Activated naive CD4-positive, alpha-beta T cell treated with anti-CD3 and anti-CD28 coated beads, Interleukin-2, amount 10 ng/mL, durations not matched to agents 7 days and 5 days (primary cell): ENCODE measurements around the gene KRI1.

ENCODE experiments used
- CTCF ChIA-PET: fragments of 350-600 bp; sonication (Branson Sonifier 250); formaldehyde crosslinking; loops from one replicate; lab custom pipeline; 2021; ENCODE audit warnings: antibody characterized with exemption; lab: Charles Lee
- DNase-seq: peaks from one replicate; pipeline ENCODE4 v3.0.0-alpha.2; 2020
- H3K27ac Mint-ChIP-seq: one replicate; pipeline ENCODE4 v1.8.0; 2021; ENCODE audit warnings: mild to moderate bottlenecking, moderate library complexity, mixed read lengths
- H3K27me3 Mint-ChIP-seq: one replicate; pipeline ENCODE4 v1.8.0; 2021; ENCODE audit warnings: mild to moderate bottlenecking, mixed read lengths
- H3K36me3 Mint-ChIP-seq: one replicate; pipeline ENCODE4 v1.8.0; 2021; ENCODE audit warnings: mixed read lengths
- H3K4me1 Mint-ChIP-seq: one replicate; pipeline ENCODE4 v1.8.0; 2021; ENCODE audit warnings: mixed read lengths
- H3K4me3 Mint-ChIP-seq: one replicate; pipeline ENCODE4 v1.8.0; 2021; ENCODE audit warnings: mild to moderate bottlenecking, moderate library complexity, mixed read lengths
- H3K9me3 Mint-ChIP-seq: one replicate; pipeline ENCODE4 v1.8.0; 2021; ENCODE audit warnings: mixed read lengths

The KRI1 gene

GRCh38 chr19:10516671-10517286 lies 49.0 kb downstream of the KRI1 start:
- peaks cover 2% of the 10 kb centered on the region for H3K36me3 Mint-ChIP-seq
- peaks cover 37% of the 10 kb centered on the region for H3K4me1 Mint-ChIP-seq
- peak overlapping the region; percentile 31 for H3K4me3 Mint-ChIP-seq
- no peak overlapping the region for H3K27ac Mint-ChIP-seq
- peak; percentile 23 for DNase-seq
- H3K27me3 Mint-ChIP-seq: peaks cover 99% of the 10 kb centered on the region
- CTCF ChIA-PET: interaction anchor here (0.5 to 1.2 kb wide), 3 partner anchors 8 to 23 kb away, joined by 3 to 4 read pairs (median 3); no protein-coding TSS in a partner anchor
- no peaks in the 10 kb centered on the region for H3K9me3 Mint-ChIP-seq

DNA sequence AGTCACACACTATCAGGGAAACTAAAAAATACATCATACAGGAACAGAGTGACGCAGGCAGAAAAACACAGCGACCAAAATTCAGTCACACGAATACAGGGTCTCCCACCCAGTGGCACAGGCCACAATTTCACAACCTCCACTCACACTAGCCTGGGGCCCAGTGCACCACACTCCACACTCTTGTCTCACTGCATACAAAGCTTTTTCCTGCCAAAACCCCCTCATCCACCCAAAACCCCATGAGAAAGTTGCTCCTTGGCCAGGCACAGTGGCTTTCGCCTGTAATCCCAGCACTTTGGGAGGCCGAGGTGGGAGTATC lies 49.8 kb downstream of the KRI1 start:
- Mint-ChIP-seq H3K4me1 (peaks cover 37% of the 10 kb centered on the region), H3K36me3 (peaks cover 2% of the 10 kb centered on the region), H3K9me3 (no peaks in the 10 kb centered on the region), H3K4me3 (no peak overlapping the region), H3K27me3 (peaks cover 99% of the 10 kb centered on the region), H3K27ac (no peak overlapping the region)
- CTCF ChIA-PET: interaction anchor here (0.9 kb wide), 1 partner anchor 10 kb away, joined by 4 read pairs; no protein-coding TSS in a partner anchor
- no peak for DNase-seq

- Mint-ChIP-seq H3K27me3 (peaks cover 95% of the 10 kb centered on the region), H3K4me1 (peaks cover 41% of the 10 kb centered on the region), H3K36me3 (peaks cover 2% of the 10 kb centered on the region), H3K9me3 (no peaks in the 10 kb centered on the region), H3K4me3 (peak overlapping the region; percentile 41), H3K27ac (no peak overlapping the region)
- CTCF ChIA-PET: no interaction called here
- DNase-seq: peak; percentile 68
Observed at GRCh38 chr19:10514211-10515145, 51.3 kb downstream of the KRI1 start.

GRCh38 chr19:10513223-10513622 lies 52.6 kb downstream of the KRI1 start:
- no peak overlapping the region for H3K27ac Mint-ChIP-seq
- peaks cover 2% of the 10 kb centered on the region for H3K36me3 Mint-ChIP-seq
- CTCF ChIA-PET: interaction anchor here (0.6 to 1.3 kb wide), 2 partner anchors 12 to 187 kb away, joined by 3 to 4 read pairs; no protein-coding TSS in a partner anchor
- no peak overlapping the region for H3K4me3 Mint-ChIP-seq
- DNase-seq: no peak
- peaks cover 40% of the 10 kb centered on the region for H3K4me1 Mint-ChIP-seq
- H3K27me3 Mint-ChIP-seq: peaks cover 86% of the 10 kb centered on the region
- H3K9me3 Mint-ChIP-seq: no peaks in the 10 kb centered on the region

DNA sequence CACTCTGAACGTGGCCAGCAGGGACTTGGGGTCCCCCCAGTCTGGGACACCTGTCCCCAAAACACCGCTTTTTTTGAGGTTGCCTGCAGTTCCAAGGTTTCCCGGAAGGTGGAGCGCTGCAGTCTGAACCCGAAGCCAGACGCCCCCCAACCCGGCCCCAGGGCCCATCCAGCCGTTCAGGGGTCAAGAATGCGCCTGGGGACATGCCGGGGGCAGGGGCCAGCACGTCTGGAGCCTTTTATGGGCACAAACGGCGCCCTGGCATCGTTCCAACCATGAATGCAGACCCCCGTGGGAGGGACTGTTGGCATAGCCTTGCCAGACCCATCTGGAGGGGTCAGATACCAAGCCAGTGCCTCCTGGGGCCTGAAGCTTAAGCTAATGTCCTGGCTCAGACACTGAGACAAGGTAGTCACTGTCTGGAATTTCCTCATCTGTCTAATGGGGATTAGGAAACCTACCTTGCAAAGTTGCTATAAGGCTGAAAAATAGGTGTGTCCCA lies 55.5 kb downstream of the KRI1 start:
- no peak overlapping the region for H3K4me3 Mint-ChIP-seq
- no peaks in the 10 kb centered on the region for H3K9me3 Mint-ChIP-seq
- H3K4me1 Mint-ChIP-seq: peaks cover 40% of the 10 kb centered on the region
- H3K36me3 Mint-ChIP-seq: peaks cover 2% of the 10 kb centered on the region
- CTCF ChIA-PET: interaction anchor here (0.7 to 1.7 kb wide), 6 partner anchors 25 to 189 kb away, joined by 3 to 5 read pairs (median 3); no protein-coding TSS in a partner anchor
- H3K27ac Mint-ChIP-seq: no peak overlapping the region
- DNase-seq: peak; percentile 78
- peaks cover 58% of the 10 kb centered on the region for H3K27me3 Mint-ChIP-seq

DNA sequence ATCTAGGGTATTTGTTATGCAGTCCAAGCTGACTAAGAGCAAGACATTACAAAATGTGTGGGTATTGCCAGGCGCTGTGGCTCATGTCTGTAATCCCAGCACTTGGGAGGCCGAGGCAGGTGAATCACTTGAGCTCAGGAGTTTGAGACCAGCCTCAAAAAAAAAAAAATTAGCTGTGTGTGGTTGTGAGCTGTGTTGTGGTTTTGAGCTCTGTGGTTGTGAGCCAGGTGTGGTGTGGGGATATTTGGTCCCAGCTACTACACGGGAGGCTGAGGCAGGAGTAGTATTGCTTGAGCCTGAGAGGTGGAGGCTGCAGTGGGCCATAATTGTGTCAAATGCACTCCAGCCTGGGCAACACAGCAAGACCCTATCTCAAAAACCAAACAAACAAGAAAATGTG lies 57.1 kb downstream of the KRI1 start:
- H3K27ac Mint-ChIP-seq: no peak overlapping the region
- no peaks in the 10 kb centered on the region for H3K9me3 Mint-ChIP-seq
- peaks cover 41% of the 10 kb centered on the region for H3K27me3 Mint-ChIP-seq
- no peaks in the 10 kb centered on the region for H3K36me3 Mint-ChIP-seq
- CTCF ChIA-PET: interaction anchor here (0.7 to 1.6 kb wide), 13 partner anchors 9 to 194 kb away, joined by 3 to 5 read pairs (median 3); partner anchors contain the start of gene S1PR5
- peak; percentile 43 for DNase-seq
- peaks cover 37% of the 10 kb centered on the region for H3K4me1 Mint-ChIP-seq
- H3K4me3 Mint-ChIP-seq: no peak overlapping the region

- Mint-ChIP-seq H3K27me3 (peaks cover 35% of the 10 kb centered on the region), H3K4me1 (peaks cover 35% of the 10 kb centered on the region), H3K4me3 (no peak overlapping the region), H3K27ac (no peak overlapping the region), H3K36me3 (peaks cover 1% of the 10 kb centered on the region), H3K9me3 (no peaks in the 10 kb centered on the region)
- CTCF ChIA-PET: interaction anchor here (0.7 to 1.6 kb wide), 8 partner anchors 9 to 194 kb away, joined by 3 to 5 read pairs (median 3); partner anchors contain the start of gene S1PR5
- no peak for DNase-seq
Observed at GRCh38 chr19:10508036-10508435, 57.8 kb downstream of the KRI1 start.

DNA sequence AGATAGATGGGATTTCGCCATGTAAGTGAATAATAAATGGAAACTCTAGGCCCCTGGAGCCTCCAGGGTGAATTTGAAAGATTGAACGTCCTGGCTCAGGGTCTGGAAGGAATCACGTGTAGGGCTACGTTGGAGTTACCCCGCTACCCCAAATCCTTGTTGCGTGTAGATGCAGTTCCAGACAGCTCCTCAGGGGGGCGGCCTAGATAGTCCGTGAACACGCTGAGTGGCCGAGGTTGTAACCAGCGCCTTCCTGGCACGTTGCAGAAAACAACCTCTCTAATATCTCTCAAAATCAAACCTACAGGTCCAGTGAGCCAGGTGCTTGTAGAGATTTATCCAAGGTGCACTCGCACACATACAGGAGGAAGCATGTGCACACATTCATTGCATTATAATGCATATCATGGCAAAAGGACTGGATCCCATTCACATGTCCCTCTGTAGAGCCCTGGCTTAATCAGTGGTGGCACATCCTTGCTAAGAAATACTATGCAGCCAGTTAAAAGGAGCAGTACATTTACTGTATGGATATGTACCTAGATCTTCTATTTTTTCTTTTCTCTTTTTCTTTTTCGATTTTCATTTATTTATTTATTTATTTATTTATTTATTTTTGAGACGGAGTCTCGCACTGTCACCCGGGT lies 60.1 kb downstream of the KRI1 start:
- H3K4me1 Mint-ChIP-seq: peaks cover 43% of the 10 kb centered on the region
- H3K36me3 Mint-ChIP-seq: peaks cover 7% of the 10 kb centered on the region
- peaks cover 11% of the 10 kb centered on the region for H3K27me3 Mint-ChIP-seq
- peak; percentile 90 for DNase-seq
- no peaks in the 10 kb centered on the region for H3K9me3 Mint-ChIP-seq
- CTCF ChIA-PET: interaction anchor here (0.5 to 1.6 kb wide), 12 partner anchors 11 to 194 kb away, joined by 3 to 7 read pairs (median 3); partner anchors contain the start of gene KRI1
- peak overlapping the region; percentile 42 for H3K27ac Mint-ChIP-seq
- peak overlapping the region; percentile 47 for H3K4me3 Mint-ChIP-seq
